Measurements from ENCODE around the gene MROH7. TPM values are rescaled to one million over a fixed set of nuclear protein-coding genes. Genes with fewer than 3 reads are reported as not detected.

Gene MROH7
- total and polyA plus RNA-seq, 2 of the 13 experiments (the other 11 are each of a cell fraction or from before 2014, with no cell fraction given), result 0.09 TPM

- Histone ChIP-seq H3K79me2 (ENCODE audit: insufficient read depth, low read length) (no peaks in the 10 kb centered on the region), H3K9me3 (ENCODE audit: low read length) (peaks cover 16% of the 10 kb centered on the region), H3K27me3 (ENCODE audit: control insufficient read depth in 1 of 2, insufficient read depth in 2 of 2, low read length in 2 of 2) (no peaks in the 10 kb centered on the region), H2AFZ (ENCODE audit: low read length) (no peak overlapping the region), H3K4me1 (ENCODE audit: insufficient read depth, low read length) (peaks cover 39% of the 10 kb centered on the region), H3K9ac (ENCODE audit: insufficient read depth, low read depth, low read length) (no peak overlapping the region), H3K36me3 (replicated peaks in 1 of 2; ENCODE audit: control insufficient read depth in 1 of 2, insufficient read depth in 2 of 2, low read length in 2 of 2) (no peaks in the 10 kb centered on the region), H3K4me3 (replicated peaks in 1 of 3; ENCODE audit: insufficient read depth in 1 of 3, low read depth in 2 of 3, low read length in 3 of 3) (no peak overlapping the region), H3K4me2 (ENCODE audit: low read depth, low read length) (no peak overlapping the region), H3K27ac (ENCODE audit: extremely low read length, insufficient read depth, low read length) (no peak overlapping the region), H4K20me1 (ENCODE audit: insufficient read depth, low read length) (no peaks in the 10 kb centered on the region)
- intact Hi-C loops (cut with micrococcal nuclease; ENCODE audit: unreplicated experiment), result no loop called here
- FAIRE-seq (no peak), ATAC-seq (no peak), DNase-seq (ENCODE audit: low spot score) (no peak)
- ChIA-PET CTCF (ENCODE audit: low intra/inter-chr PET ratio, low total read pairs) (no interaction called here), POLR2A (no interaction called here)
- no TSS peak for BruUV-seq (replicated peaks)
- WGBS (ENCODE audit: low lambda C conversion rate), result 80% methylated on average over 5 of the region's 7 CpGs
- no peak for TF ChIP-seq KLF15 (CRISPR knock-in tag; IDR thresholded peaks at IDR 0.05; ENCODE audit: borderline replicate concordance)
- no peak for TF ChIP-seq TP53 (CRISPR knock-in tag; conservative IDR thresholded peaks at IDR 0.05)
- no peak for TF ChIP-seq NFE2L1 (CRISPR knock-in tag; IDR thresholded peaks at IDR 0.05; ENCODE audit: borderline replicate concordance)
- TF ChIP-seq POLR2G (IDR thresholded peaks at IDR 0.05; ENCODE audit: low read depth, low read length), result no peak
- no peak for TF ChIP-seq ZSCAN31 (CRISPR knock-in tag; IDR thresholded peaks at IDR 0.05; ENCODE audit: low read depth)
- no peak for TF ChIP-seq HOXA7 (CRISPR knock-in tag; IDR thresholded peaks at IDR 0.05)
- TF ChIP-seq ZNF33B (CRISPR knock-in tag; IDR thresholded peaks at IDR 0.05), result no peak
- TF ChIP-seq, protein P1, sequence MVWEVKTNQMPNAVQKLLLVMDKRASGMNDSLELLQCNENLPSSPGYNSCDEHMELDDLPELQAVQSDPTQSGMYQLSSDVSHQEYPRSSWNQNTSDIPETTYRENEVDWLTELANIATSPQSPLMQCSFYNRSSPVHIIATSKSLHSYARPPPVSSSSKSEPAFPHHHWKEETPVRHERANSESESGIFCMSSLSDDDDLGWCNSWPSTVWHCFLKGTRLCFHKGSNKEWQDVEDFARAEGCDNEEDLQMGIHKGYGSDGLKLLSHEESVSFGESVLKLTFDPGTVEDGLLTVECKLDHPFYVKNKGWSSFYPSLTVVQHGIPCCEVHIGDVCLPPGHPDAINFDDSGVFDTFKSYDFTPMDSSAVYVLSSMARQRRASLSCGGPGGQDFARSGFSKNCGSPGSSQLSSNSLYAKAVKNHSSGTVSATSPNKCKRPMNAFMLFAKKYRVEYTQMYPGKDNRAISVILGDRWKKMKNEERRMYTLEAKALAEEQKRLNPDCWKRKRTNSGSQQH (CRISPR knock-in tag; IDR thresholded peaks at IDR 0.05; ENCODE audit: low read depth), result no peak
- no peak for TF ChIP-seq SIX1 (CRISPR knock-in tag; IDR thresholded peaks at IDR 0.05; ENCODE audit: borderline replicate concordance)
- TF ChIP-seq, protein P2, sequence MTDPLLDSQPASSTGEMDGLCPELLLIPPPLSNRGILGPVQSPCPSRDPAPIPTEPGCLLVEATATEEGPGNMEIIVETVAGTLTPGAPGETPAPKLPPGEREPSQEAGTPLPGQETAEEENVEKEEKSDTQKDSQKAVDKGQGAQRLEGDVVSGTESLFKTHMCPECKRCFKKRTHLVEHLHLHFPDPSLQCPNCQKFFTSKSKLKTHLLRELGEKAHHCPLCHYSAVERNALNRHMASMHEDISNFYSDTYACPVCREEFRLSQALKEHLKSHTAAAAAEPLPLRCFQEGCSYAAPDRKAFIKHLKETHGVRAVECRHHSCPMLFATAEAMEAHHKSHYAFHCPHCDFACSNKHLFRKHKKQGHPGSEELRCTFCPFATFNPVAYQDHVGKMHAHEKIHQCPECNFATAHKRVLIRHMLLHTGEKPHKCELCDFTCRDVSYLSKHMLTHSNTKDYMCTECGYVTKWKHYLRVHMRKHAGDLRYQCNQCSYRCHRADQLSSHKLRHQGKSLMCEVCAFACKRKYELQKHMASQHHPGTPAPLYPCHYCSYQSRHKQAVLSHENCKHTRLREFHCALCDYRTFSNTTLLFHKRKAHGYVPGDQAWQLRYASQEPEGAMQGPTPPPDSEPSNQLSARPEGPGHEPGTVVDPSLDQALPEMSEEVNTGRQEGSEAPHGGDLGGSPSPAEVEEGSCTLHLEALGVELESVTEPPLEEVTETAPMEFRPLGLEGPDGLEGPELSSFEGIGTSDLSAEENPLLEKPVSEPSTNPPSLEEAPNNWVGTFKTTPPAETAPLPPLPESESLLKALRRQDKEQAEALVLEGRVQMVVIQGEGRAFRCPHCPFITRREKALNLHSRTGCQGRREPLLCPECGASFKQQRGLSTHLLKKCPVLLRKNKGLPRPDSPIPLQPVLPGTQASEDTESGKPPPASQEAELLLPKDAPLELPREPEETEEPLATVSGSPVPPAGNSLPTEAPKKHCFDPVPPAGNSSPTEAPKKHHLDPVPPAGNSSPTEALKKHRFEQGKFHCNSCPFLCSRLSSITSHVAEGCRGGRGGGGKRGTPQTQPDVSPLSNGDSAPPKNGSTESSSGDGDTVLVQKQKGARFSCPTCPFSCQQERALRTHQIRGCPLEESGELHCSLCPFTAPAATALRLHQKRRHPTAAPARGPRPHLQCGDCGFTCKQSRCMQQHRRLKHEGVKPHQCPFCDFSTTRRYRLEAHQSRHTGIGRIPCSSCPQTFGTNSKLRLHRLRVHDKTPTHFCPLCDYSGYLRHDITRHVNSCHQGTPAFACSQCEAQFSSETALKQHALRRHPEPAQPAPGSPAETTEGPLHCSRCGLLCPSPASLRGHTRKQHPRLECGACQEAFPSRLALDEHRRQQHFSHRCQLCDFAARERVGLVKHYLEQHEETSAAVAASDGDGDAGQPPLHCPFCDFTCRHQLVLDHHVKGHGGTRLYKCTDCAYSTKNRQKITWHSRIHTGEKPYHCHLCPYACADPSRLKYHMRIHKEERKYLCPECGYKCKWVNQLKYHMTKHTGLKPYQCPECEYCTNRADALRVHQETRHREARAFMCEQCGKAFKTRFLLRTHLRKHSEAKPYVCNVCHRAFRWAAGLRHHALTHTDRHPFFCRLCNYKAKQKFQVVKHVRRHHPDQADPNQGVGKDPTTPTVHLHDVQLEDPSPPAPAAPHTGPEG (CRISPR knock-in tag; IDR thresholded peaks at IDR 0.05), result no peak
- no peak for TF ChIP-seq ZBTB25 (CRISPR knock-in tag; IDR thresholded peaks at IDR 0.05)
- TF ChIP-seq ZNF292 (CRISPR knock-in tag; IDR thresholded peaks at IDR 0.05; ENCODE audit: borderline replicate concordance, low read depth), result no peak
- in situ Hi-C loops (cut with HindIII; ENCODE audit: extremely low pct_ligation_motif_present, low pct_unique_long_range_greater_than_20kb), result no loop called here
These were observed 4.5 kb downstream of the MROH7 start for GRCh38 chr1:54645806-54646676.

Data from HepG2 (cell line).